GM23338 (cell line): ENCODE measurements around the gene MAGEH1.

Source experiments
- CREB1 ChIP-seq: fragments of 250-450 bp; sonication (Bioruptor Pico); IDR thresholded peaks from 2 replicates; pipeline ENCODE4 v1.5.0; 2020; ENCODE audit warnings: low read depth, mild to moderate bottlenecking, moderate library complexity
- EZH2 ChIP-seq: fragments of 200-600 bp; sonication (generic); IDR thresholded peaks from one replicate; pipeline ENCODE4 v1.8.0; 2017; ENCODE audit warnings: antibody characterized with exemption, mild to moderate bottlenecking, low read depth; ENCODE audit not compliant: unreplicated experiment
- EZH2phosphoT487 ChIP-seq: fragments of 200-600 bp; sonication (generic); IDR thresholded peaks from one replicate; pipeline ENCODE4 v1.8.1; 2018; ENCODE audit warnings: antibody characterized with exemption; ENCODE audit not compliant: unreplicated experiment
- JUNB ChIP-seq: IDR thresholded peaks from one replicate; pipeline ENCODE4 v1.6.1; 2016; ENCODE audit warnings: antibody characterized with exemption; ENCODE audit not compliant: unreplicated experiment
- NANOG ChIP-seq: IDR thresholded peaks from 2 replicates; pipeline ENCODE4 v1.6.1; 2016; ENCODE audit warnings: antibody characterized with exemption, borderline replicate concordance
- POLR2AphosphoS5 ChIP-seq: IDR thresholded peaks from 2 replicates; pipeline ENCODE4 v1.6.1; 2016; ENCODE audit warnings: antibody characterized with exemption, low read depth
- STAT1 ChIP-seq: IDR thresholded peaks from one replicate; pipeline ENCODE4 v1.6.1; 2016; ENCODE audit warnings: antibody characterized with exemption; ENCODE audit not compliant: unreplicated experiment
- ZNF114 ChIP-seq: fragments of 250-450 bp; sonication (Bioruptor Pico); IDR thresholded peaks from 2 replicates; pipeline ENCODE4 v1.5.0; 2020; ENCODE audit warnings: mild to moderate bottlenecking, moderate library complexity
- ZNF331 ChIP-seq: fragments of 250-450 bp; sonication (Bioruptor Pico); IDR thresholded peaks from 2 replicates; pipeline ENCODE4 v1.5.0; 2020; ENCODE audit warnings: low read depth, mild to moderate bottlenecking, moderate library complexity
- TF ChIP-seq, protein P1 (sequence below), 2 experiments: fragments of 200-600 bp in 1 of 2; sonication (generic) in 1 of 2; conservative IDR thresholded peaks; 2 replicates each; pipeline versions ENCODE4 v1.5.1 to v1.6.1; 2016 to 2017; ENCODE audit warnings: antibody characterized with exemption in 2 of 2, low read depth in 2 of 2, mild to moderate bottlenecking in 2 of 2, moderate library complexity in 1 of 2
- TF ChIP-seq, protein P2 (sequence below): IDR thresholded peaks from one replicate; pipeline ENCODE4 v1.6.1; 2018; ENCODE audit warnings: antibody characterized with exemption; ENCODE audit not compliant: unreplicated experiment
- TF ChIP-seq, protein P3 (sequence below): IDR thresholded peaks from 2 replicates; pipeline ENCODE4 v1.6.1; 2016; ENCODE audit warnings: antibody characterized with exemption
- TF ChIP-seq, protein P4 (sequence below): fragments of 250-450 bp; sonication (Bioruptor Pico); IDR thresholded peaks from 2 replicates; pipeline ENCODE4 v1.5.0; 2020; ENCODE audit warnings: mild to moderate bottlenecking, moderate library complexity

DNA sequence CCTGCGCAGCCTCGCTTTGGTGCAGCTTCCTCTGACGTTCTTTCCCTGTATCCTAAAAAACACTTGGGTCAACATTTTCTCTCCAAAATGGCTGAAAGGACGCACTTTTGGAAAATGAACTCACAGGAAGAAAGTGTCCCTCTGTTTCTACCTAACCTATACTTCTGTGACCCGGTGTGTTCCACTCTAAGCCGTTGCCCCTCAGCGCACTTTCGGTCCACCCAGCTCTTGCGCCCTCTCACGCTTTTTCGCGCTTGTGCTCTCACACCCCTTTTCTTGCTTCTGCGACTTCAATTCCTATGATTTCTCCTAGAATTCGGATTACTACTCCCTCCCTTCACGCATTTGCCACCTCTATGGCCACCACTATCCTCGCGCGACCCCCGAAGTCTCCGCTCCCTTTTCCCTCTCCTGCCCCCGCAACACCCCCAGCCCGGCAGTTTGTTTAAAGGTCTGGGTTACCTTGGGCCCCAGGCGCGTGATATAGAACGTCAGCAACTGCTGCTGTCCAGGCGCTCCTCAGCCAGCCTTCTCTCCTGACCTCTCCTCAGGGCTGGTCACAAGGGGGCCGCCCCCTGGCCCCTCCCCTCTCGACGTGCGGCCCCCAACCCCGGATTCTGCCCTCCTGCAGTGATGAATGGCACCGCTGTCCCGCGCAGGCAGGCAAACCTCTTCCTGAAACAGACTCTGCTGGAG is 37.5 kb downstream of the MAGEH1 start, which contains the start of gene USP51:
- TF ChIP-seq, protein P1, sequence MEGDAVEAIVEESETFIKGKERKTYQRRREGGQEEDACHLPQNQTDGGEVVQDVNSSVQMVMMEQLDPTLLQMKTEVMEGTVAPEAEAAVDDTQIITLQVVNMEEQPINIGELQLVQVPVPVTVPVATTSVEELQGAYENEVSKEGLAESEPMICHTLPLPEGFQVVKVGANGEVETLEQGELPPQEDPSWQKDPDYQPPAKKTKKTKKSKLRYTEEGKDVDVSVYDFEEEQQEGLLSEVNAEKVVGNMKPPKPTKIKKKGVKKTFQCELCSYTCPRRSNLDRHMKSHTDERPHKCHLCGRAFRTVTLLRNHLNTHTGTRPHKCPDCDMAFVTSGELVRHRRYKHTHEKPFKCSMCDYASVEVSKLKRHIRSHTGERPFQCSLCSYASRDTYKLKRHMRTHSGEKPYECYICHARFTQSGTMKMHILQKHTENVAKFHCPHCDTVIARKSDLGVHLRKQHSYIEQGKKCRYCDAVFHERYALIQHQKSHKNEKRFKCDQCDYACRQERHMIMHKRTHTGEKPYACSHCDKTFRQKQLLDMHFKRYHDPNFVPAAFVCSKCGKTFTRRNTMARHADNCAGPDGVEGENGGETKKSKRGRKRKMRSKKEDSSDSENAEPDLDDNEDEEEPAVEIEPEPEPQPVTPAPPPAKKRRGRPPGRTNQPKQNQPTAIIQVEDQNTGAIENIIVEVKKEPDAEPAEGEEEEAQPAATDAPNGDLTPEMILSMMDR (conservative IDR thresholded peaks at IDR 0.05; ENCODE audit: low read depth in 2 of 2): no peak
- TF ChIP-seq EZH2: no peak
- TF ChIP-seq EZH2phosphoT487: no peak
- 0 out of 2 replicates have a peak, but pooled peaks have one; percentile 28 for TF ChIP-seq POLR2AphosphoS5
- TF ChIP-seq, protein P2, sequence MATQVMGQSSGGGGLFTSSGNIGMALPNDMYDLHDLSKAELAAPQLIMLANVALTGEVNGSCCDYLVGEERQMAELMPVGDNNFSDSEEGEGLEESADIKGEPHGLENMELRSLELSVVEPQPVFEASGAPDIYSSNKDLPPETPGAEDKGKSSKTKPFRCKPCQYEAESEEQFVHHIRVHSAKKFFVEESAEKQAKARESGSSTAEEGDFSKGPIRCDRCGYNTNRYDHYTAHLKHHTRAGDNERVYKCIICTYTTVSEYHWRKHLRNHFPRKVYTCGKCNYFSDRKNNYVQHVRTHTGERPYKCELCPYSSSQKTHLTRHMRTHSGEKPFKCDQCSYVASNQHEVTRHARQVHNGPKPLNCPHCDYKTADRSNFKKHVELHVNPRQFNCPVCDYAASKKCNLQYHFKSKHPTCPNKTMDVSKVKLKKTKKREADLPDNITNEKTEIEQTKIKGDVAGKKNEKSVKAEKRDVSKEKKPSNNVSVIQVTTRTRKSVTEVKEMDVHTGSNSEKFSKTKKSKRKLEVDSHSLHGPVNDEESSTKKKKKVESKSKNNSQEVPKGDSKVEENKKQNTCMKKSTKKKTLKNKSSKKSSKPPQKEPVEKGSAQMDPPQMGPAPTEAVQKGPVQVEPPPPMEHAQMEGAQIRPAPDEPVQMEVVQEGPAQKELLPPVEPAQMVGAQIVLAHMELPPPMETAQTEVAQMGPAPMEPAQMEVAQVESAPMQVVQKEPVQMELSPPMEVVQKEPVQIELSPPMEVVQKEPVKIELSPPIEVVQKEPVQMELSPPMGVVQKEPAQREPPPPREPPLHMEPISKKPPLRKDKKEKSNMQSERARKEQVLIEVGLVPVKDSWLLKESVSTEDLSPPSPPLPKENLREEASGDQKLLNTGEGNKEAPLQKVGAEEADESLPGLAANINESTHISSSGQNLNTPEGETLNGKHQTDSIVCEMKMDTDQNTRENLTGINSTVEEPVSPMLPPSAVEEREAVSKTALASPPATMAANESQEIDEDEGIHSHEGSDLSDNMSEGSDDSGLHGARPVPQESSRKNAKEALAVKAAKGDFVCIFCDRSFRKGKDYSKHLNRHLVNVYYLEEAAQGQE: no peak
- no peak for TF ChIP-seq ZNF331 (CRISPR knock-in tag)
- TF ChIP-seq NANOG: no peak
- peak; percentile 5; the same call in 1 of the 2 replicates for TF ChIP-seq CREB1
- no peak for TF ChIP-seq JUNB
- no peak for TF ChIP-seq ZNF114
- TF ChIP-seq, protein P3, sequence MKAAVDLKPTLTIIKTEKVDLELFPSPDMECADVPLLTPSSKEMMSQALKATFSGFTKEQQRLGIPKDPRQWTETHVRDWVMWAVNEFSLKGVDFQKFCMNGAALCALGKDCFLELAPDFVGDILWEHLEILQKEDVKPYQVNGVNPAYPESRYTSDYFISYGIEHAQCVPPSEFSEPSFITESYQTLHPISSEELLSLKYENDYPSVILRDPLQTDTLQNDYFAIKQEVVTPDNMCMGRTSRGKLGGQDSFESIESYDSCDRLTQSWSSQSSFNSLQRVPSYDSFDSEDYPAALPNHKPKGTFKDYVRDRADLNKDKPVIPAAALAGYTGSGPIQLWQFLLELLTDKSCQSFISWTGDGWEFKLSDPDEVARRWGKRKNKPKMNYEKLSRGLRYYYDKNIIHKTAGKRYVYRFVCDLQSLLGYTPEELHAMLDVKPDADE: no peak
- TF ChIP-seq STAT1: no peak
- TF ChIP-seq, protein P4, sequence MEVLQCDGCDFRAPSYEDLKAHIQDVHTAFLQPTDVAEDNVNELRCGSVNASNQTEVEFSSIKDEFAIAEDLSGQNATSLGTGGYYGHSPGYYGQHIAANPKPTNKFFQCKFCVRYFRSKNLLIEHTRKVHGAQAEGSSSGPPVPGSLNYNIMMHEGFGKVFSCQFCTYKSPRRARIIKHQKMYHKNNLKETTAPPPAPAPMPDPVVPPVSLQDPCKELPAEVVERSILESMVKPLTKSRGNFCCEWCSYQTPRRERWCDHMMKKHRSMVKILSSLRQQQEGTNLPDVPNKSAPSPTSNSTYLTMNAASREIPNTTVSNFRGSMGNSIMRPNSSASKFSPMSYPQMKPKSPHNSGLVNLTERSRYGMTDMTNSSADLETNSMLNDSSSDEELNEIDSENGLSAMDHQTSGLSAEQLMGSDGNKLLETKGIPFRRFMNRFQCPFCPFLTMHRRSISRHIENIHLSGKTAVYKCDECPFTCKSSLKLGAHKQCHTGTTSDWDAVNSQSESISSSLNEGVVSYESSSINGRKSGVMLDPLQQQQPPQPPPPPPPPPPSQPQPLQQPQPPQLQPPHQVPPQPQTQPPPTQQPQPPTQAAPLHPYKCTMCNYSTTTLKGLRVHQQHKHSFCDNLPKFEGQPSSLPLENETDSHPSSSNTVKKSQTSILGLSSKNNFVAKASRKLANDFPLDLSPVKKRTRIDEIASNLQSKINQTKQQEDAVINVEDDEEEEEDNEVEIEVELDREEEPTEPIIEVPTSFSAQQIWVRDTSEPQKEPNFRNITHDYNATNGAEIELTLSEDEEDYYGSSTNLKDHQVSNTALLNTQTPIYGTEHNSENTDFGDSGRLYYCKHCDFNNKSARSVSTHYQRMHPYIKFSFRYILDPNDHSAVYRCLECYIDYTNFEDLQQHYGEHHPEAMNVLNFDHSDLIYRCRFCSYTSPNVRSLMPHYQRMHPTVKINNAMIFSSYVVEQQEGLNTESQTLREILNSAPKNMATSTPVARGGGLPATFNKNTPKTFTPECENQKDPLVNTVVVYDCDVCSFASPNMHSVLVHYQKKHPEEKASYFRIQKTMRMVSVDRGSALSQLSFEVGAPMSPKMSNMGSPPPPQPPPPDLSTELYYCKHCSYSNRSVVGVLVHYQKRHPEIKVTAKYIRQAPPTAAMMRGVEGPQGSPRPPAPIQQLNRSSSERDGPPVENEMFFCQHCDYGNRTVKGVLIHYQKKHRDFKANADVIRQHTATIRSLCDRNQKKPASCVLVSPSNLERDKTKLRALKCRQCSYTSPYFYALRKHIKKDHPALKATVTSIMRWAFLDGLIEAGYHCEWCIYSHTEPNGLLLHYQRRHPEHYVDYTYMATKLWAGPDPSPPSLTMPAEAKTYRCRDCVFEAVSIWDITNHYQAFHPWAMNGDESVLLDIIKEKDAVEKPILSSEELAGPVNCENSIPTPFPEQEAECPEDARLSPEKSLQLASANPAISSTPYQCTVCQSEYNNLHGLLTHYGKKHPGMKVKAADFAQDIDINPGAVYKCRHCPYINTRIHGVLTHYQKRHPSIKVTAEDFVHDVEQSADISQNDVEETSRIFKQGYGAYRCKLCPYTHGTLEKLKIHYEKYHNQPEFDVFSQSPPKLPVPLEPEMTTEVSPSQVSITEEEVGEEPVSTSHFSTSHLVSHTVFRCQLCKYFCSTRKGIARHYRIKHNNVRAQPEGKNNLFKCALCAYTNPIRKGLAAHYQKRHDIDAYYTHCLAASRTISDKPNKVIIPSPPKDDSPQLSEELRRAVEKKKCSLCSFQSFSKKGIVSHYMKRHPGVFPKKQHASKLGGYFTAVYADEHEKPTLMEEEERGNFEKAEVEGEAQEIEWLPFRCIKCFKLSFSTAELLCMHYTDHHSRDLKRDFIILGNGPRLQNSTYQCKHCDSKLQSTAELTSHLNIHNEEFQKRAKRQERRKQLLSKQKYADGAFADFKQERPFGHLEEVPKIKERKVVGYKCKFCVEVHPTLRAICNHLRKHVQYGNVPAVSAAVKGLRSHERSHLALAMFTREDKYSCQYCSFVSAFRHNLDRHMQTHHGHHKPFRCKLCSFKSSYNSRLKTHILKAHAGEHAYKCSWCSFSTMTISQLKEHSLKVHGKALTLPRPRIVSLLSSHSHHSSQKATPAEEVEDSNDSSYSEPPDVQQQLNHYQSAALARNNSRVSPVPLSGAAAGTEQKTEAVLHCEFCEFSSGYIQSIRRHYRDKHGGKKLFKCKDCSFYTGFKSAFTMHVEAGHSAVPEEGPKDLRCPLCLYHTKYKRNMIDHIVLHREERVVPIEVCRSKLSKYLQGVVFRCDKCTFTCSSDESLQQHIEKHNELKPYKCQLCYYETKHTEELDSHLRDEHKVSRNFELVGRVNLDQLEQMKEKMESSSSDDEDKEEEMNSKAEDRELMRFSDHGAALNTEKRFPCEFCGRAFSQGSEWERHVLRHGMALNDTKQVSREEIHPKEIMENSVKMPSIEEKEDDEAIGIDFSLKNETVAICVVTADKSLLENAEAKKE (CRISPR knock-in tag): no peak
